SJCRH30 (cell line): ENCODE measurements around the gene TRAPPC6A. TPM values are rescaled to one million over a fixed set of nuclear protein-coding genes. Genes with fewer than 3 reads are reported as not detected.
A peak's percentile ranks its signal among the peaks of the same experiment; 100 is the strongest.

Source experiments
- DNase-seq, 2 experiments: peaks; one replicate each; pipeline ENCODE4 v3.0.0-alpha.2; 2015 to 2020
- H3K27ac ChIP-seq: fragments of 250-450 bp; sonication (Bioruptor Pico); 2 replicates; pipeline ENCODE4 v1.5.1; 2020; ENCODE audit warnings: mild to moderate bottlenecking, moderate library complexity
- H3K27me3 ChIP-seq: fragments of 250-450 bp; sonication (Bioruptor Pico); 2 replicates; pipeline ENCODE4 v1.5.1; 2020; ENCODE audit warnings: mild to moderate bottlenecking, moderate library complexity
- H3K36me3 ChIP-seq: fragments of 250-450 bp; sonication (Bioruptor Pico); 2 replicates; pipeline ENCODE4 v1.5.1; 2020; ENCODE audit warnings: mild to moderate bottlenecking, moderate library complexity
- H3K4me1 ChIP-seq: fragments of 250-450 bp; sonication (Bioruptor Pico); 2 replicates; pipeline ENCODE4 v1.5.1; 2020; ENCODE audit warnings: mild to moderate bottlenecking, moderate library complexity
- H3K4me3 ChIP-seq: fragments of 250-450 bp; sonication (Bioruptor Pico); 2 replicates; pipeline ENCODE4 v1.5.1; 2020; ENCODE audit warnings: mild to moderate bottlenecking, moderate library complexity
- H3K9me3 ChIP-seq: fragments of 250-450 bp; sonication (Bioruptor Pico); replicated peaks from 2 replicates; pipeline ENCODE4 v1.5.1; 2020; ENCODE audit warnings: mild to moderate bottlenecking, moderate library complexity
- total RNA-seq: library from RNA; depleted of rRNA; stranded (reverse); fragments of >200 nt; shearing (Covaris generic); gene quantifications from 2 replicates; pipeline ENCODE4 v1.2.3, GENCODE V29; 2014

The TRAPPC6A gene
- total RNA-seq, 1 experiment from 2014 or later, result 4.7 TPM

DNA sequence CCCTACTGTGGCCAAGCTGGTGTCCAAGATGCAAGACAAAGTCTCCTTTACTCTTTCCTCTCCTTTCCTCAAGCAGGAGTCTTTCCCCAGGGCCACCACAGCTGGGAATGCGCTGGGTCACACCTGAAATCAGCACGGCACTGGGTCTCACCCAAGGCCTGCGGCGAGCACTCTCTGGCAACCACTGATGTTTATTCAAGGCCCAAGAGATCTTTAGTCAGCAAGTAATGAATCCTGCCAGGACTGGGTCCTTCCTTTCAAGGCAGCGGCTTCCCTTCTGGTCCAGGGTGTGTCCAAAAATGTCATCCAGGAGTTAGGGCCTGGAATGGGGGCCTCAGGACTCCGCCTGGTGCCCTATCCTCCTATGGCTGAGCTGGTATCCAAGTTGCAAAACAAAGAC lies 24.6 kb upstream of the TRAPPC6A start:
- no peaks in the 10 kb centered on the region for H3K4me1 ChIP-seq
- H3K9me3 ChIP-seq, result no peaks in the 10 kb centered on the region
- H3K4me3 ChIP-seq, result no peak overlapping the region
- no peaks in the 10 kb centered on the region for H3K36me3 ChIP-seq
- H3K27ac ChIP-seq, result no peak overlapping the region
- DNase-seq, result no peak
- peaks cover 2% of the 10 kb centered on the region; the same call in 1 of the 2 replicates for H3K27me3 ChIP-seq

DNA sequence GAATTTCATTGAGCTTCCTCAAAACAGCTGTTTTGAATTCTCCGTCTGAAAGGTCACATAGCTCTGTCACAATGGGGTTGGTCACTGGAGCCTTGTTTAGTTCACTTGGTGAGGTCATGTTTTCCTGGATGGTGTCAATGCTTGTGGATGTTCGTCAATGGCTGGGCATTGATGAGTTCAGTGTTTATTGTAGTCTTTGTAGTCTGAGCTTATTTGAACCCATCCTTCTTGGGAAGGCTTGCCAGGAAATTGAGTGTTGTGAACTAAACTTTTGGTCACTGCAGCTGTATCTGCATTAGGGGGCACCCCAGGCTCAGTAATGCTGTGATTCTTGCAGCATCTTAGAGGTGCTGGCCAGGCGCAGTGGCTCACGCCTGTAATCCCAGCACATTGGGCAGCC lies 22.5 kb upstream of the TRAPPC6A start:
- Histone ChIP-seq H3K27me3 (peaks cover 2% of the 10 kb centered on the region; the same call in 1 of the 2 replicates), H3K4me1 (no peaks in the 10 kb centered on the region), H3K9me3 (no peaks in the 10 kb centered on the region), H3K4me3 (no peak overlapping the region), H3K27ac (no peak overlapping the region), H3K36me3 (no peaks in the 10 kb centered on the region)
- peak; percentile 42 to 60 for DNase-seq

DNA sequence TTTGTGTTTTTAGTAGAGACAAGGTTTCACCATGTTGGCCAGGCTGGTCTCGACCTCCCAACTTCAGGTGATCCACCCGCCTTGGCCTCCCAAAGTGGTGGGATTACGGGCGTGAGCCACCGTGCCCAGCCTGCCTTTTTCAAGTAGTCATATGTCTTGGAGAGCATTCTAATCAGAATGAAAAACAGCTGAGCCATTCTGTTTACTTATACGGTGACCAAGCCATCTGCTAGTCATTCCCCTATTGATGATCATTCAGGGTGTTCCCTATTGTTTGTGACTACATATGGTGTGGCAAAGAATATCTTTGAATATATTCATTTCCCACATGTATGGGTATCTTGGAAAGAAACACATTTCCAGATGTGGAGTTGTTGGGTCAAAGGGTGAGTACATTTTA lies 17.7 kb upstream of the TRAPPC6A start:
- Histone ChIP-seq H3K27ac (no peak overlapping the region), H3K4me1 (no peaks in the 10 kb centered on the region), H3K36me3 (no peaks in the 10 kb centered on the region), H3K4me3 (no peak overlapping the region), H3K9me3 (no peaks in the 10 kb centered on the region), H3K27me3 (peaks cover 2% of the 10 kb centered on the region; the same call in 1 of the 2 replicates)
- no peak for DNase-seq

DNA sequence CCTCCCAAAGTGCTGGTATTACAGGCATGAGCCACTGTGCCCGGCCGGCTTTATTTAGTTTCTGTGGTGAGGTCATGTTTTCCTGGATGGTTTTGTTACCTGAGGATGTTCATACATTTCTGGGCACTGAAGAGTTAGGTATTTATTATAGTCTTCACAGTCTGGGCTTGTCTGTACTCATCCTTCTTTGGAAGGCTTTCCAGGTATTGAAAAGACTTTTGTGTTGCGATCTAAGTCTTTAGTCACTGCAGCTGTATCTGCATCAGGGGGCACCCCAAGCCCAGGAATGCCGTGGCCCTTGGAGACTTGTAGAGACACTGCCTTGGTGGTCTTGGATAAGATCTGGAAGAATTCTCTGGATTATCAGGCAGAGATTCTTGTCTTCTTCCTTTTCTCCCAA lies 13.3 kb upstream of the TRAPPC6A start:
- H3K4me1 ChIP-seq, result no peaks in the 10 kb centered on the region
- no peak overlapping the region for H3K27ac ChIP-seq
- H3K4me3 ChIP-seq, result no peak overlapping the region
- no peaks in the 10 kb centered on the region for H3K27me3 ChIP-seq
- no peaks in the 10 kb centered on the region for H3K36me3 ChIP-seq
- H3K9me3 ChIP-seq, result no peaks in the 10 kb centered on the region
- no peak for DNase-seq

DNA sequence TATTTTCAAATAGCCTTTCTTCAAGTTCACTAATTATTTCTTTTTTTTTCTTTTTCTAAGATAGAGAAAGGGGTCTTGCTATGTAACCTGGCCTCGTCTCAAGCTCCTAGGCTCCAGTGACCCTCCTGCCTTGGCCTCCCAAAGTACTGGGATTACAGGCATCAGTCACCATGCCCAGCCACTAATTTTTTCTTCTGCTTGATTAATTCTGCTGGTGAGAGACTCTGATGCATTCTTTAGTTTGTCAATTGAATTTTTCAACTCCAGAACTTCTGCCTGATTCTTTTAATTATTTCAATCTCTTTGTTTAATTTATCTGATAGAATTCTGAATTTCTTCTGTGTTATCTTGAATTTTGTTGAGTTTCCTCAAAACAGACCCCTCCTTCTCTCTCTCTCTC lies 11.9 kb upstream of the TRAPPC6A start:
- no peaks in the 10 kb centered on the region for H3K4me1 ChIP-seq
- no peaks in the 10 kb centered on the region for H3K9me3 ChIP-seq
- H3K36me3 ChIP-seq, result no peaks in the 10 kb centered on the region
- no peaks in the 10 kb centered on the region for H3K27me3 ChIP-seq
- H3K4me3 ChIP-seq, result no peak overlapping the region
- DNase-seq, result no peak
- H3K27ac ChIP-seq, result no peak overlapping the region

DNA sequence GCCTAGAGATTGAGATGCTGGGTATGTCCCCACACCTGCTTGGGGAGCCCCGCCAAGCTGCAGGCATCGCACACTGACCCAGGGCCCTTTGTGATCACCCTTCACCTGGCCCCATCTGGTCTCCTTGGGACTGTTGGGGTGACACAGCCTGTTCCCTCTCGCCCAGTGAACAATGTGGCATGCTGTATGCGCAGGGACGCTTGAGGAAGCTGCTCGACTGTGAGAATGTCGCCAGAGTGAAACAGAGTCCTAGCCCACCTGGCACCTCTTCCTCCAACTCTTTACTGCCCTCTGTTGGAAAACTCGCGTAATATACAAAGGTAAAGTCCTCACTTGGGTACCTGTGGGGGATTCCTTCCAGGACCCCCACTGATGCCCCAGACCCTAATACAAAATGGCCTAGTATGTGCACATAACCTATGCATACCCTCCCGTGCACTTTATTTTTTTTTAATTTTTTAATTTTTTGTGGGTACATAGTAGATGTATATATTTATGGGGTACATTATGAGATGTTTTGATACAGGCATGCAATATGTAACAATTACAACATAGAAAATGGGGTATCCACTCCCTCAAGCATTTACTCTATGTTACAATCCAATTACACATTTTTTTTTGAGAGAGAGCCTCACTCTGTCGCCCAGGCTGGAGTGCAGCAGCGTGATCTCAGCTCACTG lies 9.5 kb upstream of the TRAPPC6A start:
- no peak overlapping the region for H3K27ac ChIP-seq
- no peaks in the 10 kb centered on the region for H3K9me3 ChIP-seq
- H3K4me3 ChIP-seq, result no peak overlapping the region
- H3K4me1 ChIP-seq, result no peaks in the 10 kb centered on the region
- DNase-seq, result peak in 1 of 2 experiments; percentile 61
- H3K36me3 ChIP-seq, result no peaks in the 10 kb centered on the region
- H3K27me3 ChIP-seq, result no peaks in the 10 kb centered on the region

DNA sequence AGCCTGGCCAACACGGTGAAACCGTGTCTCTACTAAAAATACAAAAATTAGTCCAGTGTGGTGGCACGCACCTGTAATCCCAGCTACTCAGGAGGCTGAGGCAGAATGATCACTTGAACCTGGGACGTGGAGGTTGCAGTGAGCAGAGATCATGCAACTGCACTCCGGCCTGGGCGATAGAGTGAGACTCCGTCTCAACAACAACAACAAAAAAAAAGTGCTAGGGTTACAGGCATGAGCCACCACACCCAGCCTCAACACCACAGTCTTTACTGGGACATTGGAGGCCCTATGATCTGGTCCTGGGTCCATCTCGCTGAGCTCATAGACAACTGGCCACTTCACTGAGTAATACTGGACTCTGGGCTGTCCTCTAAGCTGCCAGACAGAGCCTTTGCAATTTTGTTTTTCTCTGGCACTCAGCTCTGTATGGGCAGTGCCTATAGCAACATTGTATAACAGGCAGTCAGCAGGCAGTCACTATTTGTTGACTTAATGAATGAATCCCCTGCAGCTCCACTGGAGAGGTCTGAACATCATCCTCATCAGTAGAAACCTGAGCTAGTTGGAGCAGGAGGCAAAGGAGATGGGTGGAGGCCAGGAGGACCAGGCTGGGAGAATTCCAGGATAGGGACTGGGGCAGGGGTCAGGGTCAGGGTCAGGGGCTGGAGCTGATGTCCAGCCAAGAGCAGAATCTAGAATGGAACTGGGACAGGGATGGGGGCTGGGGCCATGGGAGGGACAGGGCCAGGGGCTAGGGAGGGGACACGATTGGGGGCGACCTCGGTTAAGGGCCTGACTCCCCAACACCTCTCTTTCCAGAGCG lies 8.7 kb upstream of the TRAPPC6A start:
- Histone ChIP-seq H3K27me3 (no peaks in the 10 kb centered on the region), H3K9me3 (no peaks in the 10 kb centered on the region), H3K36me3 (no peaks in the 10 kb centered on the region), H3K4me1 (no peaks in the 10 kb centered on the region), H3K4me3 (no peak overlapping the region), H3K27ac (no peak overlapping the region)
- DNase-seq, result no peak

DNA sequence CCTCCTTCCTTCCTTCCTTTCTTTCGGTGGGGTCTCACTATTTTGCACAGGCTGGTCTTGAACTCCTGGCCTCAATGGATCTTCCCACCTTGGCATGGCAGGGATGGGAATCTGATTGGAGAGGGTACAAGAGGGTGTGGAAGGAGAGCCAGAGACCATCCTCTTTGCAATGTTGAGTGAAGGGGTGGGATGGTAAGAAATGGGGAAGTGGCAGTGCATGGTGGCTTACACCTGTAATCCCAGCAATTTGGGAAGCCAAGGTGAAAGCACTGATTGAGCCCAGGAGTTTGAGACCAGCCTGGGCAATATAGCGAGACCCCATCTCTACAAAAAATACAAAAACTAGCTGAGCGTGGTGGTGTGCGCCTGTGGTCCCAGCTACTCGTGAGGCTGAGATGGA lies 6.1 kb upstream of the TRAPPC6A start:
- no peak for DNase-seq
- Histone ChIP-seq H3K27me3 (no peaks in the 10 kb centered on the region), H3K27ac (no peak overlapping the region), H3K4me1 (no peaks in the 10 kb centered on the region), H3K4me3 (no peak overlapping the region), H3K9me3 (no peaks in the 10 kb centered on the region), H3K36me3 (no peaks in the 10 kb centered on the region)

DNA sequence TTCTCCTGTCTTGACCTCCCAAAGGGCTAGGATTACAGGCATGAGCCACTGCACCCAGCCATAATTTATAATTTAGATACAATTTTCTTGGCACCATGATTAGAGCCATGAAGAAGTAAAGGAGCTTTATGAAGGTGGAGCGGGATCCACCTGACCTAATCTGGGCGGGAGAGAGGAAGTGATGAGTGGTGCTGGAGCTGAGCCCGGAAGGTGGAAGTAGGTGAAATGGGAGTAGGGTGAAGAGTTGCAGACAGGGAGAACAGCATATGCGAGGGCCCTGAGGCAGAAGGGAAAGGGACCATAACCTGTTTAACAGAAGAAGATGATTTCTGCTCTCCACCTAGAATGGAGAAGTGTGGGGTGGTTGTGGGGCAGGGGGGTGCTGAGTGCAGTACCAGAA lies 4.7 kb upstream of the TRAPPC6A start:
- H3K9me3 ChIP-seq, result no peaks in the 10 kb centered on the region
- H3K27ac ChIP-seq, result no peak overlapping the region
- H3K4me3 ChIP-seq, result no peak overlapping the region
- H3K27me3 ChIP-seq, result no peaks in the 10 kb centered on the region
- H3K36me3 ChIP-seq, result no peaks in the 10 kb centered on the region
- DNase-seq, result no peak
- H3K4me1 ChIP-seq, result no peaks in the 10 kb centered on the region

DNA sequence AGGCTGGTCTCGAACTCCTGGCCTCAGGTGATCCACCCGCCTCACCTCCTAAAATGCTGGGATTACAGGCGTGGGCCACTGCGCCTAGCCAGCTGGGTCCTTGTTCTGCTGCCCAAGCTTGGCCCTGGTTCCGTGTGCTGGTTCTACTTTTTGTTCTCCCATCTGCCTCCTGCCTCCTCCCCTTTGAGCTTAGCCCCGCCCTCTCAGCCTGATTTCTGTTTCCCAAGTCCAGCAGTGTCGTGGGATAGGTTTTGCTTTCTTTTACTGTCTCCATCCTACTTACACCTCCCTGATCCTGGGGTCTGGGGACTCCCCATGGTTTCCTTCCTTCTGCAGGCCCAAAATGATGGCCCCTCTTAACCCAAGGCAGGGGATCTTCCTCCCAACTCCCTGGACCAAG lies 2.9 kb upstream of the TRAPPC6A start:
- no peak for DNase-seq
- no peaks in the 10 kb centered on the region for H3K4me1 ChIP-seq
- no peaks in the 10 kb centered on the region for H3K9me3 ChIP-seq
- H3K36me3 ChIP-seq, result no peaks in the 10 kb centered on the region
- H3K4me3 ChIP-seq, result no peak overlapping the region
- no peak overlapping the region for H3K27ac ChIP-seq
- no peaks in the 10 kb centered on the region for H3K27me3 ChIP-seq

DNA sequence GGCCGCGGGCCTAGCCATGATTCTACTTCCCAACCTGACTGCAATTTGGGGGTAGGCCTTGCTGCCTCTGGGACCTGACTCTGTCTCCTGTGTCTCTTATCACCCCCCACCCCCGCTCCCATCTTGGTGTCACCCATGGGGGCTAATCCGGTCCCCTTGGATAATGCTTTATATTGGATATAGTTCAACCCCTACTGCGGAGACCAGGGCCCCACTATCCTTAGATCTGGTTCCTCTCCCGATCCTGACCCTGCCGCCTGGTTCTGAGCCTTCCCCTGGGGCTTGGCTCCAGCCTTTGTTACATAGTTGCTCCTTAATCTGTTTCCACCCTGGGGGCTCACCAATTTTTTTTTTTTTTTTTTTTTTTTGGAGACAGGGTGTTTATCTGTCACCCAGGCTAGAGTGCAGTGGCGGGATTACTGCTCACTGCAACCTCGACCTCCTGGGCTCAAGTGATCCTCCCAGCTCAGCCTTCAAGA lies 1.9 kb upstream of the TRAPPC6A start:
- H3K9me3 ChIP-seq, result no peaks in the 10 kb centered on the region
- no peak for DNase-seq
- H3K27me3 ChIP-seq, result no peaks in the 10 kb centered on the region
- no peak overlapping the region for H3K4me3 ChIP-seq
- no peak overlapping the region for H3K27ac ChIP-seq
- H3K4me1 ChIP-seq, result no peaks in the 10 kb centered on the region
- no peaks in the 10 kb centered on the region for H3K36me3 ChIP-seq

DNA sequence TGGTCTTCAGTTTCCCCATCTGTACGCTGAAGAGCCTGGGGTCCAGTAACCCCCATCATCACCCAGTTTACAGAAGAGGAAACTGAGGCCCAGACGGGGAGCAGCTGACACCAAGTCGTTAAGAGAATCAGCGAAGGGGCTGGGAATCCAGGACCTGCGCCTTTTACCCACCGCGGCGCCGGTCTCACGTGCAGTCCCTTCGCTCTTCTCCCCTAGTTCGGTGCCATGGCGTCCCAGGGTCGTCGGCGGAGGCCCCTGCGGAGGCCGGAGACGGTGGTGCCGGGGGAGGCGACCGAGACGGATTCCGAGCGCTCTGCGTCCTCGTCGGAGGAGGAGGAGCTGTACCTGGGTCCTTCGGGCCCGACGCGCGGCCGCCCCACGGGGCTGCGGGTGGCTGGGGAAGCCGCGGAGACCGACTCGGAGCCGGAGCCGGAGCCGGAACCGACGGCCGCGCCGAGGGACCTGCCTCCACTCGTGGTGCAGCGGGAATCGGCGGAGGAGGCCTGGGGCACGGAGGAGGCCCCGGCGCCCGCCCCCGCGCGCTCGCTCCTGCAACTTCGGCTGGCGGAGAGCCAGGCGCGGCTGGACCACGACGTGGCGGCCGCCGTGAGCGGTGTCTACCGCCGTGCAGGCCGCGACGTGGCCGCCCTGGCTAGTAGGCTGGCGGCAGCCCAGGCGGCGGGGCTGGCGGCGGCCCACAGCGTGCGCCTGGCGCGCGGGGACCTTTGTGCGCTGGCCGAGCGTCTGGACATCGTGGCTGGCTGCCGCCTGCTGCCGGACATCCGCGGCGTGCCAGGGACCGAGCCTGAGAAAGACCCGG lies 1.2 kb upstream of the TRAPPC6A start:
- no peak for DNase-seq
- Histone ChIP-seq H3K27ac (peak overlapping the region; percentile 12), H3K36me3 (no peaks in the 10 kb centered on the region), H3K27me3 (no peaks in the 10 kb centered on the region), H3K9me3 (no peaks in the 10 kb centered on the region), H3K4me1 (no peaks in the 10 kb centered on the region), H3K4me3 (peak overlapping the region; percentile 77)

DNA sequence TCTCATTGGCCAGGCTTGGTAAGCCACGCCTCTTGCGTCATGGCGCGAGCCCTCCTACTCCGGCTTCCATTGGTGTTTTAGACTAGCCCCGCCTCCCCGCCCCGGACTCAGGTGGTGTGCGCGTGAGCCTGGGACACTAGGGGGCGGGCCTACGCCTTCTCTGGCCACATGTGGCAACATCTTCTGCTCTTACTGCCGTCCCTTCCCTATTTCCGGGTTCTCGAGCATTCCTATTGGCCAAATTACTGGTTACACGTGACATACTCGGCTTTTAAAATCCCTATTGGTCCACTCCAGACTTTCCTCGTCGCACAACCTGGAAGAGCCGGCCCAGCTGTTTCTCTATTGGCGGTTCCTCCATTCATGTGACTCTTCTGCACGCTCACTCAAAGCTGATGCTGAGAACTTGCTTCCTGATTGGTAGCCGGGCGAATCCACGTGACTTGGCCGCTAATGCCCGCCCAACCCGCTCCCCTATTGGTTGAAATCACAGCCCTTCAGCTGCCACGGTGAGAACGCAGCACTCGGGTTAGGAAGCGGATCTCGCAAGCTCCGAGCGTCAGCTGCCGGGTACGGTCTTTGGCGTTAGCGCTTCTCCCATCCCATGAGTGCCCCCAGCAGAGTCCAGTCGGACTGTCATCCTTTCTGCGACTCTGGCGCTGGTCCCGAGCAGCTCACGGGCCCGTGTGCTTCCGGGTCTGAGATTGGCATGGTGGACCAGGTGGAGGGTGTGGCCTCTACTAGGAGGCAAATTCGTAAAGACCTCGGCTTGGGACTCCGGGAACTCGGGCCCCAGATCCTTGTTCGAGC lies 430 bp upstream of the TRAPPC6A start, which contains the start of gene BLOC1S3:
Gene BLOC1S3, plus strand, starts transcription at position 523 of the 810 bp plus-strand sequence. CDS start 513 bp downstream, outside the sequence.
- peak; percentile 100 for DNase-seq
- Histone ChIP-seq H3K4me3 (peak within 1 kb of the TSS; percentile 77), H3K9me3 (no peaks in the 10 kb centered on the region), H3K4me1 (no peaks in the 10 kb centered on the region), H3K27ac (peak within 1 kb of the TSS; percentile 37), H3K27me3 (no peaks in the 10 kb centered on the region), H3K36me3 (no peaks in the 10 kb centered on the region)
